Keratinocyte (primary cell): ENCODE results near the gene SNX19. TPM values are rescaled to one million over a fixed set of nuclear protein-coding genes. Genes with fewer than 3 reads are reported as not detected.

Experiments used
- DNase-seq: peaks from one replicate; pipeline ENCODE4 v3.0.0-alpha.2; 2011; ENCODE audit warnings: low read depth, missing footprints, low spot score
- FAIRE-seq: peaks from 2 replicates; lab custom pipeline; 2011; peaks lifted over from hg19 to GRCh38; lab: Jason Lieb, UNC
- H2AFZ ChIP-seq: 2 replicates; pipeline ENCODE4 v1.6.0; 2012; ENCODE audit warnings: low read length, control low read depth, inconsistent platforms; ENCODE audit not compliant: control insufficient read depth
- H3K27ac ChIP-seq: 2 replicates; pipeline ENCODE4 v1.5.1; 2011; ENCODE audit warnings: low read length; ENCODE audit not compliant: control insufficient read depth, insufficient read depth
- H3K27me3 ChIP-seq: 3 replicates; pipeline ENCODE4 v1.6.0; 2011; ENCODE audit warnings: low read length; ENCODE audit not compliant: control insufficient read depth, insufficient read depth; ENCODE audit errors: extremely low read depth
- H3K36me3 ChIP-seq, 2 experiments: 2 replicates in 1 of 2; 3 replicates in 1 of 2; pipeline ENCODE4 v1.5.1; 2011; ENCODE audit warnings: low read length in 2 of 2, mild to moderate bottlenecking in 1 of 2; ENCODE audit not compliant: control insufficient read depth in 2 of 2, insufficient read depth in 2 of 2; ENCODE audit errors: extremely low read depth in 1 of 2
- H3K4me1 ChIP-seq: 3 replicates; pipeline ENCODE4 v1.5.1; 2011; ENCODE audit warnings: low read length; ENCODE audit not compliant: control insufficient read depth, insufficient read depth; ENCODE audit errors: extremely low read depth
- H3K4me2 ChIP-seq: 3 replicates; pipeline ENCODE4 v1.6.0; 2011; ENCODE audit warnings: low read depth, low read length; ENCODE audit not compliant: control insufficient read depth, insufficient read depth; ENCODE audit errors: extremely low read depth
- H3K4me3 ChIP-seq, 3 experiments: fragments of 200-600 bp in 1 of 3; sonication (generic) in 1 of 3; 2 replicates in 2 of 3; 3 replicates in 1 of 3; pipeline ENCODE4 v1.5.1; 2011 to 2016; ENCODE audit warnings: low read length in 3 of 3, mild to moderate bottlenecking in 3 of 3, control low read depth in 2 of 3, inconsistent platforms in 1 of 3, low read depth in 1 of 3, mixed read lengths in 1 of 3, mixed run types in 1 of 3, moderate library complexity in 1 of 3; ENCODE audit not compliant: control insufficient read depth in 2 of 3, insufficient read depth in 2 of 3; ENCODE audit errors: extremely low read depth in 1 of 3
- H3K79me2 ChIP-seq: 2 replicates; pipeline ENCODE4 v1.6.0; 2012; ENCODE audit warnings: low read length; ENCODE audit not compliant: control insufficient read depth, insufficient read depth
- H3K9ac ChIP-seq: 3 replicates; pipeline ENCODE4 v1.6.0; 2011; ENCODE audit warnings: low read length; ENCODE audit not compliant: control insufficient read depth, insufficient read depth; ENCODE audit errors: extremely low read depth
- H3K9me1 ChIP-seq: 3 replicates; pipeline ENCODE4 v1.6.0; 2011; ENCODE audit warnings: low read length; ENCODE audit not compliant: control insufficient read depth, insufficient read depth; ENCODE audit errors: extremely low read depth
- H3K9me3 ChIP-seq: 2 replicates; pipeline ENCODE4 v1.5.1; 2012; ENCODE audit warnings: low read depth, low read length; ENCODE audit not compliant: control insufficient read depth
- H4K20me1 ChIP-seq: 3 replicates; pipeline ENCODE4 v1.6.0; 2011; ENCODE audit warnings: low read length; ENCODE audit not compliant: control insufficient read depth, insufficient read depth; ENCODE audit errors: extremely low read depth
- EZH2 ChIP-seq: IDR thresholded peaks from one replicate; pipeline ENCODE4 v1.6.1; 2012; ENCODE audit warnings: inconsistent platforms, mild to moderate bottlenecking, low read length, moderate library complexity
- dilution Hi-C: fragments of 300-500 bp; cut with MboI; formaldehyde crosslinking; loops from one replicate; pipeline ENCODE4 v1.7.0; 2020; ENCODE audit warnings: low sequenced_read_pairs; ENCODE audit not compliant: extremely low pct_ligation_motif_present
- polyA plus RNA-seq, 5 experiments: library from polyadenylated mRNA; depleted of rRNA in 3 of 5; stranded (reverse) in 3 of 5; stranded (forward) in 1 of 5; unstranded in 1 of 5; fragments of >200 nt; gene quantifications; 1 replicate in 1 of 5; 2 replicates in 3 of 5; 3 replicates in 1 of 5; pipeline versions ENCODE4 v1.2.1 to v1.2.3, GENCODE V29; 2011 to 2012; ENCODE audit warnings: missing spikeins in 2 of 5, low read depth in 1 of 5, low replicate concordance in 1 of 5
- TF ChIP-seq, protein P1 (sequence below), 3 experiments: IDR thresholded peaks in 1 of 3; conservative IDR thresholded peaks in 1 of 3; optimal IDR thresholded peaks in 1 of 3; 2 replicates in 2 of 3; 3 replicates in 1 of 3; pipeline versions ENCODE3 to v1.5.1; 2011; ENCODE audit warnings: low read length in 3 of 3, mild to moderate bottlenecking in 3 of 3, moderate library complexity in 2 of 3, control low read depth in 1 of 3, inconsistent platforms in 1 of 3; ENCODE audit not compliant: insufficient read depth in 2 of 3; ENCODE audit errors: extremely low read depth in 1 of 3

SNX19 gene
- polyA plus RNA-seq, 1 donor (not counting 4 experiments of a cell fraction or from before 2014, with no cell fraction given), result 29.1 TPM

DNA sequence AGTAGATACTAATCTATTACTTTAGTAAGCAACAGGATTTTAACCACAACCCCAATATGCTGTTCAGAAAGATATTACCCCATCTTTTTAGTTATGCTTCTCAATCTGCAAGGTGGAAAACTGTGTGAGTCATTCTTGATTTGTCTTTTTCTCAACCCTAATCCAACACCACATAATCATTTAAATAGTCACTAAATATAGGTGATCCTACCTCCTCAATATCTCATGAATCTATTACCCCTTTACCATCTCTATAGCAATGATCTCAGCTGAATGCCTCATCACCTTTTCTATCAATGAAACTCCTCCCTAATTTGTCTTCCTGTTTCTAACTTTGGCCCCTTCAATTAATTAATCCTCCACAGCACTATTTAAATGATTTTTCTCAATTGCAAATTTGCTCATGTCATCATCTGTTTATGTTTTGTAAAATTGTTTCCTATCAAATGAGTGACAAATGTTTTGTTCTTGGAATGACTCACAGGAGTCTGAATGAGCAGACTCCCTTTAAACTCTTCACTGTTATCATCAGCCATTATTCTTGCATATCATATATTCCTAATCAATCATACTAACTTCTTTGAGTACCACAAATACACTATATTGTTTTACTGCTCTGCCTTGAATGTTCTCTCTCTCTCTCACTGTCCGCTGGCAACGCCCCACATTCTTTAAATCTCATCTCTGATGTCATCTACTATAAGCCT, 26.1 kb downstream of the SNX19 start:
- dilution Hi-C loops, result no loop called here
- H3K9ac ChIP-seq, result no peak overlapping the region
- FAIRE-seq, result no peak
- peaks cover 3% of the 10 kb centered on the region for H3K9me1 ChIP-seq
- no peak overlapping the region for H3K27ac ChIP-seq
- H3K4me2 ChIP-seq, result no peak overlapping the region
- no peaks in the 10 kb centered on the region for H3K4me1 ChIP-seq
- no peaks in the 10 kb centered on the region for H3K9me3 ChIP-seq
- no peaks in the 10 kb centered on the region for H3K27me3 ChIP-seq
- TF ChIP-seq, protein P1, sequence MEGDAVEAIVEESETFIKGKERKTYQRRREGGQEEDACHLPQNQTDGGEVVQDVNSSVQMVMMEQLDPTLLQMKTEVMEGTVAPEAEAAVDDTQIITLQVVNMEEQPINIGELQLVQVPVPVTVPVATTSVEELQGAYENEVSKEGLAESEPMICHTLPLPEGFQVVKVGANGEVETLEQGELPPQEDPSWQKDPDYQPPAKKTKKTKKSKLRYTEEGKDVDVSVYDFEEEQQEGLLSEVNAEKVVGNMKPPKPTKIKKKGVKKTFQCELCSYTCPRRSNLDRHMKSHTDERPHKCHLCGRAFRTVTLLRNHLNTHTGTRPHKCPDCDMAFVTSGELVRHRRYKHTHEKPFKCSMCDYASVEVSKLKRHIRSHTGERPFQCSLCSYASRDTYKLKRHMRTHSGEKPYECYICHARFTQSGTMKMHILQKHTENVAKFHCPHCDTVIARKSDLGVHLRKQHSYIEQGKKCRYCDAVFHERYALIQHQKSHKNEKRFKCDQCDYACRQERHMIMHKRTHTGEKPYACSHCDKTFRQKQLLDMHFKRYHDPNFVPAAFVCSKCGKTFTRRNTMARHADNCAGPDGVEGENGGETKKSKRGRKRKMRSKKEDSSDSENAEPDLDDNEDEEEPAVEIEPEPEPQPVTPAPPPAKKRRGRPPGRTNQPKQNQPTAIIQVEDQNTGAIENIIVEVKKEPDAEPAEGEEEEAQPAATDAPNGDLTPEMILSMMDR (optimal IDR thresholded peaks at IDR 0.05 in 1 of 3, IDR thresholded peaks at IDR 0.05 in 1 of 3, conservative IDR thresholded peaks at IDR 0.05 in 1 of 3; ENCODE audit: extremely low read depth in 1 of 3, insufficient read depth in 2 of 3, low read length in 3 of 3), result no peak
- TF ChIP-seq EZH2, result no peak
- peaks cover 17 to 21% of the 10 kb centered on the region in 2 experiments for H3K36me3 ChIP-seq
- H3K4me3 ChIP-seq, result no peak overlapping the region
- H4K20me1 ChIP-seq, result no peaks in the 10 kb centered on the region
- DNase-seq, result no peak
- no peaks in the 10 kb centered on the region for H3K79me2 ChIP-seq
- no peak overlapping the region for H2AFZ ChIP-seq

DNA sequence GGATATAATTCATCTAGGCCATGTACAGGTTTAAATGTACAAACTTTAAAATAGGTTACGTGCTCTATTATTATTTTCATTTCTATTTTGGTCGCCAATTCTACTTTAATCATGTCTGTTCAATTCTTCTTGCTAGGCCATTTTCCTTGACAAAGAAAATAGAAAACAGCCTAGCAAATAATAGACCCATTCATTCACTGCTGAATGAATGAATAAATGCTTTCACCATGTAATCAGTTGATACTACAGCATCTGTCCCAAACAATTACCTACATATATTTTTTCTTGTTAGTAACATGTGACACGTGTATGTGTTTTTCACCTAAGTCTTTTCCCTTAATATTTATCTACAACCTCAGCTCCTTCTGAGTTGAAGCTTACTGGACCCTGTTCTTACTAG, 27.5 kb downstream of the SNX19 start:
- peaks cover 3% of the 10 kb centered on the region for H3K9me1 ChIP-seq
- peaks cover 15 to 17% of the 10 kb centered on the region in 2 experiments for H3K36me3 ChIP-seq
- TF ChIP-seq, protein P1 (optimal IDR thresholded peaks at IDR 0.05 in 1 of 3, IDR thresholded peaks at IDR 0.05 in 1 of 3, conservative IDR thresholded peaks at IDR 0.05 in 1 of 3; ENCODE audit: extremely low read depth in 1 of 3, insufficient read depth in 2 of 3, low read length in 3 of 3), result no peak
- H3K79me2 ChIP-seq, result no peaks in the 10 kb centered on the region
- DNase-seq (no peak), FAIRE-seq (no peak)
- H3K4me1 ChIP-seq, result no peaks in the 10 kb centered on the region
- H3K4me3 ChIP-seq, result no peak overlapping the region
- H3K27me3 ChIP-seq, result no peaks in the 10 kb centered on the region
- no peak overlapping the region for H3K27ac ChIP-seq
- H4K20me1 ChIP-seq, result no peaks in the 10 kb centered on the region
- H3K9ac ChIP-seq, result no peak overlapping the region
- dilution Hi-C loops, result no loop called here
- no peaks in the 10 kb centered on the region for H3K9me3 ChIP-seq
- no peak overlapping the region for H3K4me2 ChIP-seq
- no peak overlapping the region for H2AFZ ChIP-seq
